ENCODE data around the gene INSRR.

DNA sequence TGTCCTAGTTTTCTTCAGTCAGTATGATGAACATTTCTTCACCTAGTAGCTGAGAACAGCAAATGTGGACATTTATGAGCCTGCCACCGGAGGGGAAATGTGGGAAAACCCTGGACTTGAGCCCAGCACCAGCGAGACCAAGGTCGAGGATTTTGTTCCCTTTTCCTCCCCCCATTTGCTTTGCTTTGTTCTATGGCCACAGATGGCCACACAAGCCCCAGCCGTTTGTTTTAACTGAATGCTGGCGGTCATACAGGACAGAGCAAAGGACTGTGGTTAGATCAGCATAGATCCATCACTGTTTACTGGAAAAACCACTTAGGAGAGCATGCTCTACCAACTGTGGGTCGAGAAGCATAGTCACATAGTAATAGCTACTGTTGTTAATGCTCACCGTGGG lies 63.1 kb downstream of the INSRR start:
- TF ChIP-seq, protein P1, sequence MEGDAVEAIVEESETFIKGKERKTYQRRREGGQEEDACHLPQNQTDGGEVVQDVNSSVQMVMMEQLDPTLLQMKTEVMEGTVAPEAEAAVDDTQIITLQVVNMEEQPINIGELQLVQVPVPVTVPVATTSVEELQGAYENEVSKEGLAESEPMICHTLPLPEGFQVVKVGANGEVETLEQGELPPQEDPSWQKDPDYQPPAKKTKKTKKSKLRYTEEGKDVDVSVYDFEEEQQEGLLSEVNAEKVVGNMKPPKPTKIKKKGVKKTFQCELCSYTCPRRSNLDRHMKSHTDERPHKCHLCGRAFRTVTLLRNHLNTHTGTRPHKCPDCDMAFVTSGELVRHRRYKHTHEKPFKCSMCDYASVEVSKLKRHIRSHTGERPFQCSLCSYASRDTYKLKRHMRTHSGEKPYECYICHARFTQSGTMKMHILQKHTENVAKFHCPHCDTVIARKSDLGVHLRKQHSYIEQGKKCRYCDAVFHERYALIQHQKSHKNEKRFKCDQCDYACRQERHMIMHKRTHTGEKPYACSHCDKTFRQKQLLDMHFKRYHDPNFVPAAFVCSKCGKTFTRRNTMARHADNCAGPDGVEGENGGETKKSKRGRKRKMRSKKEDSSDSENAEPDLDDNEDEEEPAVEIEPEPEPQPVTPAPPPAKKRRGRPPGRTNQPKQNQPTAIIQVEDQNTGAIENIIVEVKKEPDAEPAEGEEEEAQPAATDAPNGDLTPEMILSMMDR (IDR thresholded peaks at IDR 0.05 in 8 of 11, conservative IDR thresholded peaks at IDR 0.05 in 3 of 11), result no peak
- TF ChIP-seq POLR2AphosphoS5 (IDR thresholded peaks at IDR 0.05) (peak in 1 of 3 donors; percentile 40), POLR2A (IDR thresholded peaks at IDR 0.05) (no peak)
